SW 1271 (cell line): ENCODE results near the gene SPRR2F.
A peak's percentile ranks its signal among the peaks of the same experiment; 100 is the strongest.
"Not testable (repeated sequence)": the region's sequence is repeated elsewhere in the genome, so short reads cannot be mapped to it uniquely, and the experiment has no call there.

Experiments used
- DNase-seq, 2 experiments: peaks; one replicate each; lab custom pipeline; 2025; lab: John Stamatoyannopoulos, UW

The SPRR2F gene, protein sequence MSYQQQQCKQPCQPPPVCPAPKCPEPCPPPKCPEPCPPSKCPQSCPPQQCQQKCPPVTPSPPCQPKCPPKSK

DNA sequence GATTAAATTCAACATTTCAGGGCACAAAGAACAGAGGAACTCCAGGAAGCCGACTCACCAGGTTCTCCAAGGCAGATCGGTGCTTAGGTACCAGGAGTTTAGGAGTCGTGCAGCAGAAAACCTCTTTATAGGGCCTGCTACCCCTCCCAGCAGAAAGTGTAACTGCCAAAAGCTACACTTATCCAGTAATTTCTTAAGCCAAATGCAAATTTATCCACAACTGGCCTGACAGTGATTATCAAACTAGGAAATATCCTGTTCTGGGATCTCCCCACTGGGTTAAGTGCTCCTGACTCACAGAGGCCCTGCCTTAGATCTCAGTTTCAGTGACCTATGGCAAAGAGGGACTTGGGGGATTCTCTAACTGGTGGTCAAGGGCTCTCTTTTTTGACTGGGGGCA is at the start of gene SPRR2F:
SPRR2F (minus strand) TSS at position 101 of the 400 bp plus-strand sequence. CDS start 783 bp downstream, outside the sequence.
- no peak for DNase-seq

DNA sequence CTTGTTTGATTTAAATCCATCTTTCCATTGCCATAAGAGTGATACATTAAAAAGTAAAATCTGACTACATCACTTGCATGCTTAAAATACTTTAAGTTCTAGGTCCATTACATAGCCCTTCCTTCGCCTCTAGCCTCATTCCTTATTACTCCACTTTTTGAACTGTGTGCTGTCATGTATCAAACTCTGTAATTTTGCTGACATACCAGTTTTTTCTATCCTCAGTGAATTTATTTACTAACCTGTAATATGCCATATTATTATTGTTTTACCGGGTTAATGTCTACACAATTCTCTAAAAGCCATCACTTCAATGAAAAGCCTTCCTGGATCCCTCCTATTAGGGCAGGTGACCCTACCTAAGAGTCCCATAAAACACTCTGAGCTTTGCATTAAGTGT is 42.2 kb upstream of the SPRR2F start:
- DNase-seq: no peak

DNA sequence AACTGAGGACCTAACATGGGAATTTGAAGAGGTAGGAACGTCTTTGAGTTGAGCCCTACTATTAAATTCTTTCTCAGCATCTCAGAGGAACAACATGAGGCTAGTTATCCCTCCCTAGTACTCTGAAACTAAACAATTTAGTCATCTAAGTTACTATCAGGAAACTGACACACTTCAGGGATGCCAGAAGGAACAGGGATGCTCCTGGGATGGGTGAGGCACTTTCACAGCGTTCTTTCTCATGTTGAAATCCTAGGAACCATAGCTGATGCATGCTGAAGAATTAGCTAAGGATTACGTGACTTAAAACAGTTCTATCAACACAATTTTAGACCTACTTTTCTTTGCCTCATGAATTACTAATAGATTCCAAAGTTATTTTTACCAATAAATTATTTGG is 39.2 kb upstream of the SPRR2F start:
- no peak for DNase-seq

DNA sequence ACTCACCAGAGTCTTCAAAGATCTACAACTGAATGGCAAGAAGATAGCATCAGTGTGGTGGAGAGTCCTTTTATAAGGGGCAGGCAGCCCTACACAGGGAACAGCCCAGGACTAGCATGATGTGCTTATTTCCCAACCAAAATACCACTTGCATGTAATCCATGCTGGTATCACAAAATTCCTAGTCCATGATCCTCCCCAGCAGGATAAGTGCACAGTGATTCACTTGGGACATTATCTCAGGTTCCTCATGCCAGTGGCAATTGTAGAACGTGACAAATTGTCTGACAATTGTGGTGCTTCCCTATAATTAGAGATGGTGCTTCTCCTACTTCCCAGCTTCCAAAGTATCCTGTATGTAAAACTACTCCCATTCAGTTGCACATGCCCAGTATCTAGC is 37.5 kb upstream of the SPRR2F start, which contains the start of gene SPRR2G:
SPRR2G (minus strand) TSS at position 45 of the 400 bp plus-strand sequence. CDS start 780 bp downstream, outside the sequence.
- DNase-seq: no peak

DNA sequence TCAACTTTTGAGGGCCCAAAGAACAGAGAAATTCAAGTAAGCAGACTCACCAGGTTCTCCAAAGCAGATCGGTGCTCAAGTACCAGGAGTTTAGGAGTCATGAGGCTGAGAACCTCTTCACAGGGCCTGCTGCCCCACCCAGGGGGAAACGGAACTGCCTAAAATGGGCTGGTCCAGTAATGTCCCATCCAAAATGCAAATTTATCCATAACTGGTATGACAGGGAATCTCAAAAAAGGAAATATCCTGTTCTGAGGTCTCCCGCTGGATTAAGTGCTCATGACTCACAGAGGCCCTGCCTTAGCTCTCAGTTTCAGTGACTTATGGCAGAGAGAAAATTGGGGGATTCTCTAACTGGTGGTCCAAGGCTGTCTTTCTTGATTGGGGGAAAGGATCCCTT is 28.1 kb upstream of the SPRR2F start:
- no peak for DNase-seq

DNA sequence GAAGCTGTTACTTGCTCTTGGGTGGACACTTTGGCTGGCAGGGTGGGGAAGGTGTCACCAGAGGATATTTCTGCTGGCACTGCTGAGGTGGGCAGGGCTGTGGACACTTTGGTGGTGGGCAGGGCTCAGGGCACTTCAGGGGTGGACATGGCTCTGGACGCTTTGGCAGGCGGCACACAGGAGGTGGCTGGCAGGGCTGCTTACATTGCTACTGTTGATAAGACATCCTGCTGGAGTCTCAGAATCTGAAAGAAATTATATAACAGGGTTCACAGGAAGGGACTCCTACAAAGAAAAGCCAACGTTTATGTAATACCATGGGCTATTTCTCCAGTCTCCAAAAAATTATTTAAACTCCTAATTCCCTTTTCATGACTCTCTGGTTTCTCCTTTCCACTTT is 27.2 kb upstream of the SPRR2F start:
- DNase-seq: no peak

DNA sequence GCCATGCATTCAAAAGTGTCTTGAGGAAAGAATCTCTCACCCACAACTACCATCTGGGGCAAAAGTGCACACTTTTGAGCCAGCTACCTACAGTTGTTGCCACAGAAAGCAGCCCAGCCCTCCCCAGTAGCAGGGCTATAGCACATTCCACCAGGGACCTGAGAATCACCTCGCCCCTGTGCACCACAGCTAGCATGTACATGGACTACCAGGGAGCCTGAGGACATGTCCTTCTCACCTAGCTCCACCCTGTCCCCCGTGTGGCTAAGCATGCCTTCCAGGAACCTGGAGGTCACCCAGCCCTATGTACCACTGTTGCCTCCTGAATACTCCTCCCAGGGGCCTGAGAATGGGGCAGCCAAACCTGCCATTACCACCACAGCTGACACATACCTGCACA is 20.4 kb upstream of the SPRR2F start:
- DNase-seq: no peak

DNA sequence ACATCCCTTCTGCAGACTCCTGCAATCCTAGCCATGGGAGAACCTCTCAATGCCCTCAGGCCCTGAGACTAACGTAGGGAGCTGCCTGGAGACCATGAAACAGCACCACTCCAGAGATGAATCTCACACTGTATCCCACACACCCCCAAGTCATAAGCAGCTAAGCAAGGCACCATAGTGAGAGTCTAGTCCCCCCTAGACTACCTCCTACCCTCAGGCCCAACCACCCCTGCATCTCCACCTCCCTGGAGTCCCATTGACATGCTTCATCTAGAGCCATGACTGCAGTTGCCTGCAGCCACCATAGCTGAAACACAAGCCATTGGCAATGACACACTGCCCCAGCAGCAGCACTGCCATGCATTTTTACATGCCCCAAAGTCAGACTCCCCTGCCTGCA is 20.0 kb upstream of the SPRR2F start:
- DNase-seq: no peak

DNA sequence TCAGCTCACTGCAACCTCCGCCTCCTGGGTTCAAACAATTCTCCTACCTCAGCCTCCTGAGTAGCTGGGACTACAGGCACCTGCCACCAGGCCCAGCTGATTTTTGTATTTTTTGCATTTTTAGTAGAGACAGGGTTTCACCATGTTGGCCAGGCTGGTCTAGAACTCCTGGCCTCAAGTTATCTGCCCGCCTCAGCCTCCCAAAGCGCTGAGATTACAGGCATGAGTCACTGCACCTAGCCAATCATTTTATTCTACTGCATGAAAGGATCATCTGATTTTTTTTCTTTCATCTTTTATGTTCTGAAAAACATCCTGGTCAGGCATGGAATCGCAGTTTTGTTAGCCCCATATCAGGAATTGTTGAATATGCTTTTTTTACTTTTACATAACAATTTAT is 15.4 kb upstream of the SPRR2F start:
- not testable (repeated sequence) for DNase-seq

DNA sequence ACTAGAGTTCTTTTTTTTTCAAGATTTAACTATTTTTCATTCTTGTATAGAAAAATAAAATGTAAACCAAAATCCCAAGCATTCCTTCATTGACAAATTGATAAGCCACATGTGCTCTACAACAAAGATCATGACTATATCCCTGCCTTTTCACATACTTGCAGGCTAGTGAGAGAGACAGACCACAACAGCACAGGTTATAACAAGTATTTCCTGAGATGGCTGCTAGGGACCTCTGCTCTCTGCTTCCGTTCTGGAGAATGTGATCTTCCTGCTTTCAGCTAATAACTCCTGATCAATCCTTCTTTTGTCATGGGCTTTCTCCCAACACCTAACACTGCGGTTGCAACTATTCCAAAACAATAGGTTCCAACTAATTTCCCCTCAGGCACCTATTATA is 14.0 kb upstream of the SPRR2F start:
- no peak for DNase-seq

DNA sequence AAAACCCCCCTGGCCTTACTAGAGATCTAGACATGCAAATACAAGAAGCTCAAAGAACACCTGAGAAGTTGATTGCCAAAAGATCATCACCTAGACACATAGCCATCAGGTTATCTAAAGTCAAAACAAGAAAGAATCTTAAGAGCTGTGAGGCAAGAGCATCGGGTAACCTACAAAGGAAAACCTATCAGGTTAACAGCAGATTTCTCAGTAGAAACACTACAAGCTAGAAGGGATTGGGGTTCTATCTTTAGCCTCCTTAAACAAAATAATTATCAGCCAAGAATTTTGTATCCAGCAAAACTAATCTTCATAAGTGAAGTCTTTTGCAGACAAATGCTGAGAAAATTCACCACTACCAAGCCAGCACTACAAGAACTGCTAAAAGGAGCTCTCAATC is 12.2 kb upstream of the SPRR2F start:
- no peak for DNase-seq

DNA sequence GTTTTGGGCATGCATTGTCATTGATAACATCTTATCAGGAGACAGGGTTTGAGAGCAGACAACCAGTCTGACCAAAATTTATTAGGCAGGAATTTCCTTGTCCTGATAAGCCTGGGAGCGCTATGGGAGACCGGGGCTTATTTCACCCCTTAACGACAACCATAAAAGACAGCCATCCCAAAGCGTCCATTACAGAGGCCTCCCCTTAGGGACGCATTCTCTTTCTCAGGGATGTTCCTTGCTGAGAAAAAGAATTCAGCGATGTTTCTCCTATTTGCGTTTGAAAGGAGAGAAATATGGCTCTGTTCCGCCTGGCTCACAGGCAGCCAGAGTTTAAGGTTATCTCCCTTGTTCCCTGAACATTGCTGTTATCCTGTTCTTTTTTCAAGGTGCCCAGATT is 10.5 kb upstream of the SPRR2F start:
- DNase-seq: not testable (repeated sequence)

DNA sequence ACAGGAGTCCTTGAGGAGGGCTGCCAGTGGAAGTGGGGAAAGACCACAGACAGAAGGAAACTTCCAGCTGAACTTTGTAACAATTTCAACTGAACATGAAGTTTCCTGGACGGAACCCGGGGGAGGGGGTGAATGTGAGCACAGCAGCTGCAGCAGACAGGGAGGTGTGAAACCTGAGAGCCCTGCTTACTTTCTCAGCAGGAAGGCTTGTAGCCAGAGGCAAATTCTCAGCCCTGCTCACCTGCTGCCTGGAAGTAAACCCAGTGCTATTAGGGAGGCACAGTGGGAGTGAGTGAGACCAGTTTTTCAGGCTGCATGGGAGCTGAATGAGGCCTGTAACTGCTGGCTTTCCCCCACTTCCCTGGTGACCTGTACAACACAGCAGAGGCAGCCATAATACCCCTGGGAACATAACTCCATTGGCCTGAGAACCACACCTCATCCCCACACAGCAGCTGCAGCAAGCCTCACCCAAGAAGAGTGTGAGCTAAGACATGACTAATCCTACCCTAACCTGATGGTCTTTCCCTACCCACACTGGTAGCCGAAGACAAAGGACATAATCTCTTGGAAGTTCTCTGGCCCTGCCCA is 9.6 kb upstream of the SPRR2F start:
- DNase-seq: no peak

DNA sequence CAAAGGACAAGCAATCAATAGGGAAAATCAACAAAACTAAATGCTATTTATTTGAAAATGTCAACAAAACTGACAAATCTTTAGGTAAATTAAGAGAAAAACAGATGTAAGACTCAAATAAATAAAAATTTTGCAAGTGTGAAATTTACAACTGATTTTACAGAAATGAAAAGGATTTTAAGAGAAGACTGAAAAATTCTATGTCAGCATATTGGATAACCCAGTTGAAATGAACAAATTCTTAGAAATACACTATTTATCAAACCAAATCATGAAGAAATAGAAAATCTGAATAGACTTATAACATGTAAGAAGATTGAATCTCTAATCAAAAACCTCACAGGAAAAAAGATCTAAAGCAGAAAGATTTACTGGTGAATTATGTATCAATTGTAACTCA is 7.6 kb upstream of the SPRR2F start:
- DNase-seq: no peak

DNA sequence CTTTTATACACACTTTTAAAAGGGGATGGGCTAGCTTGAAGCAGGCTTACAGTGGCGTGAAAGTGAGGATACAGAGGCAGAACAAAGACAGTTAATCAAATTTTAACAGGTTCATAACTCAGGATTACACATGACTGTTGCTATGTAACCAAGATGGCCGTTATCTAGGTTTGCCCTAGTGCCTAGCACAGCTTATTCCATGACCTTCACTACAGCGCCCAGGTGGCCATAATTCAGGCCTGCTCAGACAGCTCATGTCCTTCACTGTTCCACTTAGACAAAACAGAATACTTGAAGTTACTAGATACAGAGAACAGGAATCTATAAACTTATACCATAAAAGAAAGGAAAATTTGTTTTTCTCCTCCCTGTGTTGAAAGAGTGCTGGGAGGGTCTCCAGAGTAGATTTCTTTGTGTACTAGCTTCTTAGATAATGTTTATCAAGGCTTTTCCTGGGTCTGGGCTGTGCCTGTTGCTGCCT is 6.2 kb upstream of the SPRR2F start:
- no peak for DNase-seq

DNA sequence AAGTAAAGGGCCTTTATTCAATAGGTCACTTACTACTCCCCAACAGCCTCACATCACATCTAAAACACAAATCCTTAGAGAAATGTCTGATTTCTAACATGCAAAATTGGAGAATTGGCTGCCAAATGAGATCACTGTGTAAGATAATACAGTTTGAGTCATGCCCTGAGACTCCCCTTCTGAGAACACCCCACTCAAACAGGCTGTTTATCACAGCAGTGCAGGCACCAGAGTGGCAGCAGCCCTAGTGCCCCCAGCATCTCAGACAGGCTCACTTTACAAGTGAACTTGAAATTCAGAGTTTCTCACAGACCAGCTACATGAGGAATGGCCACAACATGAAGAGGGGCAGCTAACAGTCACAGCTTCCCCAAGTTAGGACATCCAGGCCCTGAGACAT is 1.9 kb upstream of the SPRR2F start:
- DNase-seq: not testable (repeated sequence)

DNA sequence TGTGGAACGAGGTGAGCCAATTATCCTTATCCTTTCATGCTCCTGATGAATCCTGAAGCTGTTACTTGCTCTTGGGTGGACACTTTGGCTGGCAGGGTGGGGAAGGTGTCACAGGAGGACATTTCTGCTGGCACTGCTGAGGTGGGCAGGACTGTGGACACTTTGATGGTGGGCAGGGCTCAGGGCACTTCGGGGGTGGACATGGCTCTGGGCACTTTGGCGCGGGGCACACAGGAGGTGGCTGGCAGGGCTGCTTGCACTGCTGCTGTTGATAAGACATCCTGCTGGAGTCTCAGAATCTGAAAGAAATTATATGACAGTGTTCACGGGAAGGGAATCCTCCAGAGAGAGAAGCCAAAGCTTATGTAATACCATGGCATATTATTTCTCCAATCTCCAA is 862 bp downstream of the SPRR2F start:
- not testable (repeated sequence) for DNase-seq

DNA sequence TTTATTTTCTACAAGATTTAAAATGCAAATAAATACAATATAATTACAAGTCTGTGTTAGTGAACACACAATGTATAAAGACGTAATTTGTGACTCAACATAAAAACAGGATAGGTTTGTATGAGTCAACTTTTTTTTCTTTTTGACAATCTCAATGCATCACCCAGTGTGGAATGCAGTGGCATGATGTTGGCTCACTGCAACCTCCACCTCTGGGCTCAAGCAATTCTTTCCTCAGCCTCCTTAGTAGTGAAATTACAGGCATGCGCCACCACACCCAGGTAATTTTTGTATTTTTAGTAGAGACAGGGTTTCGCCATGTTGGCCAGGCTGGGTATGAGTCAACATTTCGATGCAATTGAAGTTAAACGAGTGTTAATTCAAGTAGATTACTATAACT is 13.1 kb downstream of the SPRR2F start:
- DNase-seq: peak; percentile 6 to 63

DNA sequence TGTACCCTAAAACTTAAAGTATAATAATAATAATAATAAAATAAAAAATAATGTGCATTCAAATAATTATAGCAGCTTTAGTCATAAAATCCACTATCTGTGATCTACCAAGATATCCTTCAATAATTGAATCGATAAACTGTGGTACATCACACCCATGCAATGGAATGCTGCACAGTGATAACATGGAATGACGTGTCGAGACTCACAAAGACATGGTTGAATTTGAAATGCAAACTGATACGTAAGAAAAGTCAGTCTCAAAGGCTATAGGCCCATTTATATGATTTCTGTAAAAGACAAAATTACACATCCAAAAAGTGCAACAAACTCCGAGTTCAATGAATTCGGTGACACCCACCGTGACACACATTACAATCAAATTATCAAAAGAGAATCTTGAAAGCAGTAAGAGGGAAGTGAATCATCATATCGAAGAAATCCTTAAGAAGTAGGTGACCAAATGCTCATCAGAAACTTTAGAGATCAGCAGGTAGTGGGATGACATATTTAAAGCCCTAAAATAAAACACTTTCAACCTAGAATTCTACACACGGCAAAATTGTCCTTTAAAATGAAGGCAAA is 13.8 kb downstream of the SPRR2F start:
- DNase-seq: no peak

DNA sequence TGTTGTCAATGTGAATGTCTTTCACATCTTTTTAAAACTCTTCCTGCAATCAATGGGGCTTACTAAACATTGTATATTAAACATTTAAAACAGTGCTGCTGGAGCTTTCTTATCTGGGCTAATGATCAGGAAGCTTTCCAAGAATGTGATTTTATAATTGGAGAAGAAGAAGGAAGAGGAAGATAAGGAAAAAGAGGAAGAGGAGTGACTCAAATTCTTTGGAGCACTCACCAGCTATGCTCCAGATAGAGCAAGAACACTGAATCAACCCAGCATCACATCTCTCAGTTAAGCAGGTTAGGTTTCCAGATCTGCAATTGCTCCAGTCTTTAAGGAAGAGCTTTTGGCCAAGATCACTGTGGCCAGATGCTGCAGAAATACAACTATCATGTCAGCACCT is 17.6 kb downstream of the SPRR2F start:
- no peak for DNase-seq

DNA sequence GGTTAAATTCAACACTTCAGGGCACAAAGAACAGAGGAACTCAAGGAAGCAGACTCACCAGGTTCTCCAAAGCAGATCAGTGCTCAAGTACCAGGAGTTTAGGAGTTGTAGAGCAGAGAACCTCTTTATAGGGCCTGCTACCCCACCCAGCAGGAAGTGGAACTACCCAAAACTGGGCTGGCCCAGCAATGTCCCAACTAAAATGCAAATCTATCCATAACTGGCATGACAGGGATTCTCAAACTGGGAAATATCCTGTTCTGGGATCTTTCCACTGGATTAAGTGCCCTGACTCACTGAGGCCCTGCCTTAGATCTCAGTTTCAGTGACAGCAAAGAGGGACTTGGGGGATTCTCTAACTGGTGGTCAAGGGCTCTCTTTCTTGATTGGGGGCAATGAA is 18.9 kb downstream of the SPRR2F start, which contains the start of gene SPRR2E:
SPRR2E (minus strand) TSS at position 101 of the 400 bp plus-strand sequence. CDS start 775 bp downstream, outside the sequence.
- no peak for DNase-seq

DNA sequence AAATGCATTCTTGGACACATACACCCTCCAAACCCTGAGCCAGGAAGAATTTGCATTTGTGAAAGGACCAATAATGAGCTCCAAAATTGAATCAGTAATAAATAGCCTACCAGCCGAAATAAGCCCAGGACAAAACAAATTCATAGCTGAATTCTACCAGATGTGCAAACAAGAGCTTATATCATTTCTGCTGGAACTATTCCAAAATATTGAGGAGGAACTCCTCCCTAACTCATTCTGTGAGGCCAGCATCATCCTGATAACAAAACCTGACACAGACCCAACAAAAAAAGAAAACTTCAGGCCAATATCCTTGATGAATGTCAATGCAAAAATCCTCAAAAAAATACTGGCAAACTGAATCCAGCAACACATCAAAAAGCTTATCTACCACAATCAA is 25.7 kb downstream of the SPRR2F start:
- DNase-seq: no peak

DNA sequence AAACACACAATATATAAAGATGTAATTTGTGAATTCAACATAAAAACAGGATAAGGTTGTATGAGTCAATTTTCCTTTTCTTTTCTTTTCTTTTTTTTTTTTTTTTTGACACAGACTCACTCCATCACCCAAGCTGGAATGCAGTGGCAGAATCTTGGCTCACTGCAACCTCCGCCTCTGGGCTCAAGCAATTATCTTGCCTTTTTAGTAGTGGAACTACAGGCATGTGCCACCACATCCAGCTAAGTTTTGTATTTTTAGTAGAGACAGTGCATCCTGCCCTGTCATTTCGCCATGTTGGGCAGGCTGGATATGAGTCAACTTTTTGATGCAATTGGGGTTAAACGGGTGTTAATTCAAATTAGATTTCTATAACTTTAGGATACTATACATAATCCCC is 31.6 kb downstream of the SPRR2F start:
- no peak for DNase-seq
